ENCODE results near the gene TTLL3.

Gene TTLL3

DNA sequence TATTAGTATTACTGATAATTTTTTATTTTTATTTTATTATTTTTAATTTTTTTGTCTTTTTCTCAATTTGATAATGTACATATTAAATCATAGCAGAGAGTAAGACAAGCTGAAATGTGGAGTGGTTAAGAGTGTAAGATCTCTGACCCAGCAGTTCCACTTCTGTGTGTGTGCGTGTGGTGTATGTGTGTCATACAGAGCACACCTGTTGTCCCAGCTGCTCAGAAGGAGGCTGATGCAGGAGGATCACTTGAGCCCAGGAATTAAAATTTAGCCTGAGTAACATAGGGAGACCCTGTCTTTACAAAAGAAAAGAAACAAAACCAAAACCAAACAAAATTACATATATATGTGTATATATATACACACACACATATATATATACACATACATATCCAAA, 71.4 kb downstream of the TTLL3 start:
- TF ChIP-seq CTCF (conservative IDR thresholded peaks at IDR 0.05; ENCODE audit: low read depth, low read length): no peak
- no peak overlapping the region for H3K27ac ChIP-seq
- H2AFZ ChIP-seq (ENCODE audit: low read depth): no peak overlapping the region
- H3K27me3 ChIP-seq (ENCODE audit: insufficient read depth, low read depth): no peaks in the 10 kb centered on the region
- H3K4me1 ChIP-seq (ENCODE audit: low read depth, poor library complexity, severe bottlenecking): peaks cover 10% of the 10 kb centered on the region
- no peak overlapping the region for H3K4me3 ChIP-seq (IDR thresholded peaks at IDR 0.05; ENCODE audit: insufficient read depth, low read depth, low read length)
- no peaks in the 10 kb centered on the region for H4K20me1 ChIP-seq (ENCODE audit: insufficient read depth)
- no peak overlapping the region for H3K4me2 ChIP-seq
- no peaks in the 10 kb centered on the region for H3K79me2 ChIP-seq (ENCODE audit: insufficient read depth, low read depth)
- H3K36me3 ChIP-seq (ENCODE audit: insufficient read depth): no peaks in the 10 kb centered on the region
- no peak overlapping the region for H3K9ac ChIP-seq

DNA sequence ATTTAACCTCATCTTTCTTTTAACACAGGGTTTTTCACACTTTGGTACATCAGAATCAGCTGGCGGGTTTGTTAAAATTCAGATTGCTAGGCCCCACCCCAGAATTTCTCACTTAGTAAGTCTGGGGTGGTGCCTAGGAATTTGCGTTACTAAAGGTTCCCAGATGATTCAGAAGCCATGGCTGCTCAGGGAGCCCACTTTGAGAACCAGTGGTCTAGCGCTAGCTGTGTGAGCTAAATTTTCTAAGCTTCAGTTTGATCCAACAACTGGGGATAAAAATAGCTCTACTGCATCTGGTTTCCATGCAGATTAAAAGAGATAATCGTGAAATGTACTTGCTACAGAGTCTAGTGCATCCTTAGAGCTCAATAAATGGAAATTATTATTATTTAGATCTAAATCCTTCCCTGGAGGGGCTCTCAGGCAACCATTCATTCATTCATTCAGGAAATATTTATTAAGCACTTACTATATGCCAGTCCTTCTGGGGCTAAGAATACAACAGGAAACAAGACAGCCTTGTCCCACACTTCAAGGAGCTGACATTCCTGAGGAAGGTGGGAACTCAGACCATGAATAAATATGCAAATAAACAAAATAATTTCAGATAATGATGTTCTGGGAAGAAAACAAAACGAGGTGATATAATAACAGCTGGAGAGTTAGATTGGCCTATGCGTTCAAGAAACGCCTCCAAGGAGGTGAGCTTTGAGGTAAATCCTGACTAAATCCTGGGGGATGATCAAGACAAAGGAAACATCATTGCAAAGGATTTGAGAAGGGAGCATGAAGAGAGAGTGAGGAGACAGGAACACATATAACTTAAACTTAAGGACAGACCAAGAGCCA, 73.9 kb downstream of the TTLL3 start:
- H2AFZ ChIP-seq (ENCODE audit: low read depth): no peak overlapping the region
- H3K4me1 ChIP-seq (ENCODE audit: low read depth, poor library complexity, severe bottlenecking): peaks cover 9% of the 10 kb centered on the region
- no peak for TF ChIP-seq CTCF (conservative IDR thresholded peaks at IDR 0.05; ENCODE audit: low read depth, low read length)
- H3K79me2 ChIP-seq (ENCODE audit: insufficient read depth, low read depth): no peaks in the 10 kb centered on the region
- H3K27ac ChIP-seq: no peak overlapping the region
- no peak overlapping the region for H3K9ac ChIP-seq
- H4K20me1 ChIP-seq (ENCODE audit: insufficient read depth): no peaks in the 10 kb centered on the region
- no peak overlapping the region for H3K4me2 ChIP-seq
- no peak overlapping the region for H3K4me3 ChIP-seq (IDR thresholded peaks at IDR 0.05; ENCODE audit: insufficient read depth, low read depth, low read length)
- no peaks in the 10 kb centered on the region for H3K36me3 ChIP-seq (ENCODE audit: insufficient read depth)
- no peaks in the 10 kb centered on the region for H3K27me3 ChIP-seq (ENCODE audit: insufficient read depth, low read depth)

GRCh38 chr3:9884555-9885165, 74.6 kb downstream of the TTLL3 start:
- no peak overlapping the region for H3K4me3 ChIP-seq (IDR thresholded peaks at IDR 0.05; ENCODE audit: insufficient read depth, low read depth, low read length)
- H3K79me2 ChIP-seq (ENCODE audit: insufficient read depth, low read depth): no peaks in the 10 kb centered on the region
- peaks cover 2% of the 10 kb centered on the region for H3K4me1 ChIP-seq (ENCODE audit: low read depth, poor library complexity, severe bottlenecking)
- no peak overlapping the region for H3K27ac ChIP-seq
- H3K27me3 ChIP-seq (ENCODE audit: insufficient read depth, low read depth): no peaks in the 10 kb centered on the region
- H3K4me2 ChIP-seq: no peak overlapping the region
- H2AFZ ChIP-seq (ENCODE audit: low read depth): no peak overlapping the region
- H3K36me3 ChIP-seq (ENCODE audit: insufficient read depth): no peaks in the 10 kb centered on the region
- H3K9ac ChIP-seq: no peak overlapping the region
- no peaks in the 10 kb centered on the region for H4K20me1 ChIP-seq (ENCODE audit: insufficient read depth)
- no peak for TF ChIP-seq CTCF (conservative IDR thresholded peaks at IDR 0.05; ENCODE audit: low read depth, low read length)
